Posterior cingulate gyrus (tissue), 11 donors: ENCODE results near the gene PPP1R2.

Source experiments
- DNase-seq, 10 donors: peaks; one replicate each; pipeline versions ENCODE4 v3.0.0 to v3.0.0-alpha.2; 2020 to 2021; ENCODE audit warnings: mixed read lengths in 3 of 10
- intact Hi-C: fragments of 100-400 bp; cut with DNase I; formaldehyde crosslinking; loops from one replicate; pipeline ENCODE4 v1.15.1; 2023

PPP1R2 gene

DNA sequence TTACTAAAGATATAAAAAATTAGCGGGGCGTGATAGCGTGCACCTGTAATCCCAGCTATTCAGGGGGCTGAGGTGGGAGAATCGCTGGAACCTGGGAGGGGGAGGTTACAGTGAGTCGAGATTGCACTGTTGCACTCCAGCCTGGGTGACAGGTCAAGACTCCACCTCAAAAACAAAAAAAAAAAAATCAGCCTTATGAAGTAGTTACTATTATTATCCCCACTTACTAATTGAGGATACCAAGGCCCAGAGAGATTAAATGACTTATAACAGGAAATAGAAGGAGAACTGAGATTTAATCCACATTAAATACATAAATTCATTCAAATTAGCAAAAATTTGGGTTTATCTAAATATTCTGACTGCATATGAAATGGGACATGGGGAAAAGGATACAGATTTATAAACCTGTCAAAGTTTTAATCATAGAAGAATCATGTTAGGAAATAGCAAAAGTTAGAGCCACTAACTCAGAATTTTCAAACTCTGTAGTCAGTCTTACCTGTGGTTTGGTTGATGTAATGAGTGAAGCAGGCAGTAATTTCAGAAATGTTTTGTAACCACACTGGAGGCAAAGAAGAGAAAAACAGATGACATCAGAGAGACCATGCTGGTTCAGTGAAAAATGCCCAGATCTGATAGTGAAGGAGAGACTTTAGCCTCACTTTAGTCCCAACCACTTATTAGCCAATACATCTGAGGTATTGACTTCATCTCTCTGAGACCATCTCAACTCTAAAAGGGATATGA, 75.3 kb downstream of the PPP1R2 start:
- intact Hi-C loops: no loop called here
- DNase-seq: no peak

DNA sequence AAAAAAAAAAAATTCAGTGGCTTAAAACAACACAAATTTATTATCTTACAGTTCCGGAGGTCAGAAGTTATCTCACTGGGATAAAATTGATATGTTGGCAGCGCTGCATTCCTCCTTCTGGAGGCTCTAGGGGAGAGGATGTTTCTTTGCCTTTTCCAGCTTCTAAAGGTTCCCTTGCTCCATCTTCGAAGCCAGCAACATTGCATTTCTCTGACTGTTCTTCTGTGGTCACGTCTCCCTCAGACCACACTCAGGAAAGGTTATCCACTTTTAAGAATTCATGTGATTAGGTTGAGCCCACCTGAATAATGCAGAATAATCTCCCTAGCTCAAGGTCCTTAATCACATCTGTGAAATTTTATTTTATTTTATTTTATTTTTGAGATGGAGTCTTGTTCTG, 76.9 kb downstream of the PPP1R2 start:
- DNase-seq: no peak
- intact Hi-C loops: no loop called here
